Sigmoid colon (tissue), 7 donors: ENCODE data around the gene COCH. TPM values are rescaled to one million over a fixed set of nuclear protein-coding genes. Genes with fewer than 3 reads are reported as not detected.
A peak's percentile ranks its signal among the peaks of the same experiment; 100 is the strongest.
"Not testable (repeated sequence)": the region's sequence is repeated elsewhere in the genome, so short reads cannot be mapped to it uniquely, and the experiment has no call there.

ENCODE experiments used
- DNase-seq: peaks from one replicate; pipeline ENCODE4 v3.0.0-alpha.2; 2019
- H3K27ac ChIP-seq, 4 donors: fragments of 200-600 bp; sonication (generic); one replicate each; pipeline ENCODE4 v1.5.1; 2016 to 2019; ENCODE audit warnings: mild to moderate bottlenecking in 1 of 4
- H3K27me3 ChIP-seq, 3 donors: fragments of 200-600 bp; sonication (generic); one replicate each; pipeline ENCODE4 v1.5.1; 2019; ENCODE audit warnings: mild to moderate bottlenecking in 1 of 3
- H3K36me3 ChIP-seq, 4 donors: fragments of 200-600 bp; sonication (generic); one replicate each; pipeline ENCODE4 v1.5.1; 2016 to 2019
- H3K4me1 ChIP-seq, 4 donors: fragments of 200-600 bp; sonication (generic); one replicate each; pipeline ENCODE4 v1.5.1; 2017 to 2019
- H3K4me3 ChIP-seq, 4 donors: fragments of 200-600 bp; sonication (generic); one replicate each; pipeline ENCODE4 v1.5.1; 2017 to 2019; ENCODE audit warnings: mild to moderate bottlenecking in 2 of 4, moderate library complexity in 1 of 4
- H3K9me3 ChIP-seq, 4 donors: fragments of 200-600 bp in 3 of 4; sonication (generic) in 3 of 4; one replicate each; pipeline versions ENCODE4 v1.5.1 to v1.6.1; 2013 to 2019
- EP300 ChIP-seq, 4 donors: sonication (generic); formaldehyde crosslinking; IDR thresholded peaks; one replicate each; pipeline ENCODE4 v1.6.1; 2017; ENCODE audit warnings: antibody characterized with exemption in 4 of 4
- POLR2A ChIP-seq, 2 donors: fragments of 450-650 bp; IDR thresholded peaks; one replicate each; pipeline ENCODE4 v1.6.1; 2016; ENCODE audit warnings: antibody characterized with exemption in 2 of 2, mild to moderate bottlenecking in 2 of 2, moderate library complexity in 2 of 2
- POLR2AphosphoS5 ChIP-seq, 4 donors: sonication (generic); formaldehyde crosslinking; IDR thresholded peaks; one replicate each; pipeline ENCODE4 v1.6.1; 2017; ENCODE audit warnings: antibody characterized with exemption in 4 of 4
- WGBS, 2 donors: extraction: QIAGEN DNeasy Blood & Tissue Kit; methylation state at CpG; one replicate each; pipeline ENCODE4 v1.1.7; 2013; 5-methylcytosine and 5-hydroxymethylcytosine counted together
- intact Hi-C: fragments of 100-400 bp; cut with DNase I; formaldehyde crosslinking; loops from one replicate; pipeline ENCODE4 v1.15.1; 2023
- polyA plus RNA-seq, 3 donors: library from polyadenylated mRNA; stranded (reverse); fragments of 200-250 nt; gene quantifications; one replicate each; pipeline ENCODE4 v1.2.3, GENCODE V29; 2013
- total RNA-seq, 4 donors: library from RNA; depleted of rRNA; stranded (reverse); fragments of >200 nt; gene quantifications; one replicate each; pipeline ENCODE4 v1.1.0, GENCODE V29; 2016
- TF ChIP-seq, protein P1 (sequence below), 4 experiments: fragments of 450-650 bp in 3 of 4; fragments of 200-600 bp in 1 of 4; IDR thresholded peaks; one replicate each; pipeline ENCODE4 v1.5.1; 2016 to 2019; ENCODE audit warnings: antibody characterized with exemption in 4 of 4, mild to moderate bottlenecking in 3 of 4, moderate library complexity in 2 of 4
- donor health status: healthy with polysubstance abuse.
- donor health status: Bipolar disorder and iron deficiency.
- donor health status: healthy.

COCH gene
- total and polyA plus RNA-seq, 7 donors = 0.71 to 15.1 (median 1.6) TPM

DNA sequence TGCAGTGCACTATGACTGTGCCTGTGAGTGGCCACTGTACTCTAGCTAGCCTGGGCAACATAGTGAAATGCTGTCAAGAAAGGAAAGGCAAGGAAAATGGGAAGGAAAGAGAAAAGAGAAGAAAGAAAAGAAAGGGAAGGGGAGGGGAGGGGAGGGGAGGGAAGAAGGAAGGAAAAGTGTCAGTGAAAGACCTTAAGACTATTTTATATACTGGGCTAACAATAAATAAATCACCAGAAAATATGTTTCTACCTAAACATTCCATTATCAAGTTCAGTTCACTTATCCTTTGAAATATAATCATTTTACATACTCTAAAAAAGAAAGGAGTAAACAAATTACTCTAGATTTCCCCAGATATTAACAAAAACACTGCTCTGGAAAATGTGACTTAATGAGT is 22.1 kb downstream of the COCH start:
- Histone ChIP-seq H3K9me3 (no peaks in the 10 kb centered on the region), H3K4me1 (peaks cover 0 to 42% (median 24%) of the 10 kb centered on the region in 4 donors), H3K27ac (peak overlapping the region in 2 of 4 donors; percentile 2 to 6), H3K36me3 (peaks cover 0 to 23% (median 0%) of the 10 kb centered on the region in 4 donors), H3K27me3 (no peaks in the 10 kb centered on the region), H3K4me3 (no peak overlapping the region)
- intact Hi-C loops = no loop called here
- no peak for TF ChIP-seq POLR2AphosphoS5 (IDR thresholded peaks at IDR 0.05)
- TF ChIP-seq, protein P1, sequence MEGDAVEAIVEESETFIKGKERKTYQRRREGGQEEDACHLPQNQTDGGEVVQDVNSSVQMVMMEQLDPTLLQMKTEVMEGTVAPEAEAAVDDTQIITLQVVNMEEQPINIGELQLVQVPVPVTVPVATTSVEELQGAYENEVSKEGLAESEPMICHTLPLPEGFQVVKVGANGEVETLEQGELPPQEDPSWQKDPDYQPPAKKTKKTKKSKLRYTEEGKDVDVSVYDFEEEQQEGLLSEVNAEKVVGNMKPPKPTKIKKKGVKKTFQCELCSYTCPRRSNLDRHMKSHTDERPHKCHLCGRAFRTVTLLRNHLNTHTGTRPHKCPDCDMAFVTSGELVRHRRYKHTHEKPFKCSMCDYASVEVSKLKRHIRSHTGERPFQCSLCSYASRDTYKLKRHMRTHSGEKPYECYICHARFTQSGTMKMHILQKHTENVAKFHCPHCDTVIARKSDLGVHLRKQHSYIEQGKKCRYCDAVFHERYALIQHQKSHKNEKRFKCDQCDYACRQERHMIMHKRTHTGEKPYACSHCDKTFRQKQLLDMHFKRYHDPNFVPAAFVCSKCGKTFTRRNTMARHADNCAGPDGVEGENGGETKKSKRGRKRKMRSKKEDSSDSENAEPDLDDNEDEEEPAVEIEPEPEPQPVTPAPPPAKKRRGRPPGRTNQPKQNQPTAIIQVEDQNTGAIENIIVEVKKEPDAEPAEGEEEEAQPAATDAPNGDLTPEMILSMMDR (IDR thresholded peaks at IDR 0.05) = no peak
- TF ChIP-seq EP300 (IDR thresholded peaks at IDR 0.05) = no peak
- TF ChIP-seq POLR2A (IDR thresholded peaks at IDR 0.05) = no peak
- DNase-seq = no peak

DNA sequence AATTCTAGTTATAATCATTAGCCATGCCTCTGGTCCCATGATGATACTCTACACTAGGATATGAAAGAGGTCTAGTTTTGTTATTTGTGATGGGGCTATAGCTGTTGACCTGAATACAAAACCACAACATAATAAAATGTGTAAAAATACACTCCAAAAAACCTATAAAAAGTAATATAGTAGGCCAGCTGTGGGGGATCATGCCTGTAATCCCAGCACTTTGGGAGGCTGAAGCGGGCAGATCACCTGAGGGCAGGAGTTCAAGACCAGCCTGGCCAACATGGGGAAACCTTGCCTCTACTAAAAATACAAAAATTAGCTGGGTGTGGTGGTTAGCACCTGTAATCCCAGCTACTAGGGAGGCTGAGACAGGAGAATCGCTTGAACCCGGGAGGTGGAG is 22.8 kb downstream of the COCH start:
- peaks cover 0 to 42% (median 24%) of the 10 kb centered on the region in 4 donors for H3K4me1 ChIP-seq
- DNase-seq, H3K9me3 ChIP-seq, H3K27me3 ChIP-seq, H3K4me3 ChIP-seq, intact Hi-C loops: not testable (repeated sequence)
- H3K27ac ChIP-seq = peak overlapping the region in 1 of 4 donors; percentile 6
- 80 to 98% methylated on average over 3 of the region's 3 CpGs for WGBS, 2 donors
- H3K36me3 ChIP-seq = peaks cover 0 to 30% (median 0%) of the 10 kb centered on the region in 4 donors

DNA sequence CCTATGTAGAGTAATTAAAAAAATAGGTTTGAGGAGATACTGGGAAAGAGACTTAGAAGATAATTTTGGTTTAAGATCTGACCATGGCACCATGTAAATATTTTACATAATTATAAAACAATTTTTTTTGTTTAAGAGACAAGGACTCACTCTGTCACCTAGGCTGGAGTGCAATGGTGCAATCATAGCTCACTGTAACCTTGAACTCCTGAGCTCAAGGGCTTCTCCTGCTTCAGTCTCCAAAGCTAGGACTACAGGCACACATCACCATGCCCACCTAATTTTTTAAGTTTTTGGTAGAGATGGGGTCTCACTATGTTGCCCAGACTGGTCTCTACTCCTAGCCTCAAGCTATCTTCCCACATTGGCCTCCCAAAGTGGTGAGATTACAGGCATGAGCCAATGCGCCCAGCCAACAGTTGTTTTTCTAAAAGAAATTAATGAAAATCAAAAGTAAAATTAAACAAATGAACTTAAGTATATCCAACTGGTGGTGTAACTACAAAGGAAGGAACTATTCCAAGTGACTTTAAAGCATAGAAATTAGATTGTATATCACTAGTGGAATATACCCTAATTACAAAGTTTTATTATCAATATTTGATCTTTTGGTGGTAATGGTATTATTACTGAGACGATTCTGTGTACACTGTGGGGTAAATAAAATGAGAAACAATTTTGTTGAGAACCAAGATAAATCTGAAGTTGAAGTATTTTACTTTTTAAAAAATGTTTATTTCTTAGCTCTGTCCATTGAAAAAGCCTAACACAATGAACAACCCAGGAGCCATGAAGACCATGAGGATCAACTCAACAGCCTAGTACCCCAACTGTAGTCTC is 29.1 kb downstream of the COCH start:
- H3K36me3 ChIP-seq = peaks cover 0 to 64% (median 8%) of the 10 kb centered on the region in 4 donors
- no peak overlapping the region for H3K4me3 ChIP-seq
- TF ChIP-seq EP300 (IDR thresholded peaks at IDR 0.05) (no peak), POLR2A (IDR thresholded peaks at IDR 0.05) (no peak), POLR2AphosphoS5 (IDR thresholded peaks at IDR 0.05) (no peak)
- TF ChIP-seq, protein P1 (IDR thresholded peaks at IDR 0.05) = no peak
- WGBS, 2 donors = 74 to 90% methylated on average over 2 of the region's 2 CpGs
- H3K27me3 ChIP-seq = no peaks in the 10 kb centered on the region
- intact Hi-C loops = no loop called here
- no peak for DNase-seq
- no peaks in the 10 kb centered on the region for H3K9me3 ChIP-seq
- no peak overlapping the region for H3K27ac ChIP-seq
- H3K4me1 ChIP-seq = peaks cover 0 to 10% (median 0%) of the 10 kb centered on the region in 4 donors

DNA sequence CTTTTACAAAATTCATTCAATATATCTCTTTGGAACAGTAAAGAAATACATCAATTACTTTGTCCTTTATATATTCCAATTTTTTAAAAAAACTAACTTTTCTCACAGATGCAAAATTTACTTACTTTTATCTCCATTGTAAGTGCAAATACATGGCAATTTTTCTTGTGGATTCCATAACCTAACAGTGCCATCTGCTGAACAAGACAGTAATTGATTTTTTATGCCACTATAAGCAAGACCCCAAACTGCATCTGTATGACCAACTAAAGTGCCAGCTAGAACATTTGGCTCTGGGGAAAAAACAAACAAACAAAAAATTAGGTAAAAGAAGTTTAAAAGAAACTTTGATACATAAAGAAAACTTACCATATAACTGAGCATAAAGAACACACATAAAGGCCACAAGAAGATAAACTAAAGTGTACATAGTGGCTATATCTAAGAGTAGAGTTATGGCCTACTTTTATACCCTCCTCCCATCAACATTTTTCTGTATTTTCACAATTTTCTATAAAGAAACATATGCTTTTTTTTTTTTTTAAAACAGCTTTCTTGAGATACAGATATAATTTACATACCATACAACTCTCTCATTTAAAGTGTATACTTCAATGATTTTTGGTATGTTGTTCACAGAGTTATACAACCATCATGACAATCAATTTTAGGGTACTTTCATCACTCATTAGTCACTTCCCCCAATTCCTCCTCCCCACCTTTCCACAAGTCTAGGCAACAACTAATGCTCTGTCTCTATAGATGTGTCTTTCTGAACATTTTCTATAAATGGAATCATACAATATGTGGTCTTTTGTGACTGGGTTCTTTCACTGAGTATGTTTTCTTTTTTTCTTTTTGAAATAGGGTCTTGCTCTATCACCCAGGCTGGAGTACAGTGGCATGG is 32.6 kb downstream of the COCH start:
- Histone ChIP-seq H3K4me1 (no peaks in the 10 kb centered on the region), H3K9me3 (no peaks in the 10 kb centered on the region), H3K27me3 (no peaks in the 10 kb centered on the region), H3K27ac (no peak overlapping the region), H3K4me3 (no peak overlapping the region), H3K36me3 (peaks cover 0 to 78% (median 28%) of the 10 kb centered on the region in 4 donors)
- TF ChIP-seq POLR2A (IDR thresholded peaks at IDR 0.05) (no peak), POLR2AphosphoS5 (IDR thresholded peaks at IDR 0.05) (no peak), EP300 (IDR thresholded peaks at IDR 0.05) (no peak)
- TF ChIP-seq, protein P1 (IDR thresholded peaks at IDR 0.05) = no peak
- intact Hi-C loops = no loop called here
- no peak for DNase-seq

DNA sequence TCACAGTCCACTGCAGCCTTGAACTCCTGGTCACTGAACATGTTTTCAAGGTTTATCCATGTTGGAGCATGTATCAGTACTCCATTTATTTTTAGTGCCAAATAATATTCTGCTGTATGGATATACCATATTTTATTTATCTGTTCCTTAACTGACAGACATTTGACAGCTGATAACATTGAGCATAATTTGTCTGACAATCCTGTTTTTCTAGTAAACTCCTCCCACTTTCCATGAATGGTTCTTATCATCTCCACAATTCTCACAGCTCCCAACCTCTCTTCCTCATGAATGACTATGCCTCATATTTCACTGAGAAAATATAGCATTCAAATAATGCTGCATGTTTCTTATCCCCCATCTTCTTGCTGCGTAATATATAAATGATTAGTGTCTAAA is 33.3 kb downstream of the COCH start:
- H3K27ac ChIP-seq = no peak overlapping the region
- H3K27me3 ChIP-seq = no peaks in the 10 kb centered on the region
- no peak overlapping the region for H3K4me3 ChIP-seq
- TF ChIP-seq EP300 (IDR thresholded peaks at IDR 0.05) (no peak), POLR2AphosphoS5 (IDR thresholded peaks at IDR 0.05) (no peak)
- intact Hi-C loops = no loop called here
- no peaks in the 10 kb centered on the region for H3K4me1 ChIP-seq
- WGBS, 2 donors = 97 to 98% methylated on average over 1 of the region's 1 CpG
- no peak for DNase-seq
- H3K36me3 ChIP-seq = peaks cover 0 to 76% (median 28%) of the 10 kb centered on the region in 4 donors
- H3K9me3 ChIP-seq = no peaks in the 10 kb centered on the region
